ENCODE data around the gene CEP104. TPM values are rescaled to one million over a fixed set of nuclear protein-coding genes. Genes with fewer than 3 reads are reported as not detected.

CEP104 gene
- total RNA-seq, 4 donors from 2014 or later, result 16.1 to 56.7 (median 39.6) TPM

DNA sequence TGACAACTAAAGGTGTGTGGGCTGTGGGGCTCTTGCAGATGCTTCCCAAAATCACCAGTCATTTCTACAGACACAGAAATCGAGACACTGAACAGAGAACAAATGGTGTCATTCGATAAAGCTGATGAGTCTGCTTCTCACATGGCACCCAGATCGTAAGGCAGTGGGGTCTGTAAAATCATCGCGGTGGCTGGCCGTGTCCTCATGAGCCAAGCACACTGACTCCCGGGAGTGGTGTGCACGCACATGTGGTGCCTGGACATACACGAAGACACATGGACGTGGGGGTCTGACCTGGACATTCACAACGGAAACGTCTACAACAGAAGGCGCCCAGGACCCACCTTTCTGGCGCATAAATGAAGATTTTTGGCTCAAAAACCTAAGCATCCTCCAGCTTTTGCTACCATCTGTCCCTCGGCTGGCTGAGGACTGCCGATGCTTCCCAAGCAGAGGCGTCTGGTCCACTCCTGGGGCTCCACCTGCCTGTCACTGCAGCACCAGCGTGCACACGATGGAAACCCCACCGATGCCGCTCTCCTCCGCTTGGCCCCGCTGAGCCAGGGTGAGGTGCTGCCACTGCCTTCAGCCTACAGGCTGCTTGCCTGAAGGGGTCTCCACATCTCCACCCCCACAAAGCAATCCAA lies 77.6 kb downstream of the CEP104 start:
- WGBS, result 76% methylated on average over 5 of the region's 23 CpGs
- no peak for TF ChIP-seq EP300 (IDR thresholded peaks at IDR 0.05)
- TF ChIP-seq POLR2AphosphoS5 (IDR thresholded peaks at IDR 0.05), result no peak
- TF ChIP-seq POLR2A (IDR thresholded peaks at IDR 0.05), result no peak
- TF ChIP-seq, protein P1, sequence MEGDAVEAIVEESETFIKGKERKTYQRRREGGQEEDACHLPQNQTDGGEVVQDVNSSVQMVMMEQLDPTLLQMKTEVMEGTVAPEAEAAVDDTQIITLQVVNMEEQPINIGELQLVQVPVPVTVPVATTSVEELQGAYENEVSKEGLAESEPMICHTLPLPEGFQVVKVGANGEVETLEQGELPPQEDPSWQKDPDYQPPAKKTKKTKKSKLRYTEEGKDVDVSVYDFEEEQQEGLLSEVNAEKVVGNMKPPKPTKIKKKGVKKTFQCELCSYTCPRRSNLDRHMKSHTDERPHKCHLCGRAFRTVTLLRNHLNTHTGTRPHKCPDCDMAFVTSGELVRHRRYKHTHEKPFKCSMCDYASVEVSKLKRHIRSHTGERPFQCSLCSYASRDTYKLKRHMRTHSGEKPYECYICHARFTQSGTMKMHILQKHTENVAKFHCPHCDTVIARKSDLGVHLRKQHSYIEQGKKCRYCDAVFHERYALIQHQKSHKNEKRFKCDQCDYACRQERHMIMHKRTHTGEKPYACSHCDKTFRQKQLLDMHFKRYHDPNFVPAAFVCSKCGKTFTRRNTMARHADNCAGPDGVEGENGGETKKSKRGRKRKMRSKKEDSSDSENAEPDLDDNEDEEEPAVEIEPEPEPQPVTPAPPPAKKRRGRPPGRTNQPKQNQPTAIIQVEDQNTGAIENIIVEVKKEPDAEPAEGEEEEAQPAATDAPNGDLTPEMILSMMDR (IDR thresholded peaks at IDR 0.05), result no peak
- H3K27ac ChIP-seq, result no peak overlapping the region
- H3K4me1 ChIP-seq, result peaks cover 18% of the 10 kb centered on the region
- H3K9me3 ChIP-seq, result no peaks in the 10 kb centered on the region
- no peaks in the 10 kb centered on the region for H3K27me3 ChIP-seq
- H3K4me3 ChIP-seq, result no peak overlapping the region
- DNase-seq (ENCODE audit: low spot score in 2 of 2), result no peak
- H3K36me3 ChIP-seq, result peaks cover 56% of the 10 kb centered on the region

DNA sequence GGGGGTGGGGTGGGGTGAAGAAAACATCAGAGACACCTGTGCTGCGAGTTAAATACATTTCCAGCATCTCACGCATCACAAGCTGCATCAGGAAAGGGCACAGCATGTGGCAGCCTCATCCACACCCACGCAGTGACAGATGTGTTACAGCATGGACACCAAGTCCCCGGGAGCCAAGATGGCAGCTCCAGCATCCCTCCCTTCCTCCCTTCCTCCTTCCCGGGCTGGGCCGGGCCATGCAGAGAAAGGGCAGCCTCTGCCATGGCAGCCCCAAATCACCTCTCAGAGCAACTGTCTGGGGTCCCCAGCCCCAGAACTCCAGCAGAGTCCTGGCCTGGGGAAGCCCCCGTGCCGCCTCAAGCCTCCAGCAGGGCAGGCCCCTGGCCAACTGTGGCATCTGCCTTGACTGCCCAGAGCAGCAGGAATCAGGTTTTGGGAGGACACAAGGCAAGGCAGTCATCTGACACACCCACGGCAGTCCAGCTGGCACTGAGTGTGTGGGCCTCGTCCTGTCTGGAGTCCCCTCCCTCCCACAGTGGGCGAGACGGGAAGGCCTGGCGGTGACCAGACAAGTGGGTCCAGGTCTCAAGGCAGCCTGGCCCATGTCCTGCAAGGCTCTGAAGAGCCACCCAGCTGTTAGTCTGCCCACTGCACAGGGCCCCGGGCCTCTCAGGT lies 78.3 kb downstream of the CEP104 start:
- no peak overlapping the region for H3K4me3 ChIP-seq
- whole genome bisulfite sequencing, result 64% methylated on average over 7 of the region's 14 CpGs
- TF ChIP-seq, protein P1 (IDR thresholded peaks at IDR 0.05), result no peak
- TF ChIP-seq POLR2A (IDR thresholded peaks at IDR 0.05), result no peak
- TF ChIP-seq EP300 (IDR thresholded peaks at IDR 0.05), result no peak
- no peak for TF ChIP-seq POLR2AphosphoS5 (IDR thresholded peaks at IDR 0.05)
- no peaks in the 10 kb centered on the region for H3K9me3 ChIP-seq
- no peak for DNase-seq (ENCODE audit: low spot score in 2 of 2)
- H3K27me3 ChIP-seq, result no peaks in the 10 kb centered on the region
- H3K4me1 ChIP-seq, result peaks cover 21% of the 10 kb centered on the region
- H3K27ac ChIP-seq, result no peak overlapping the region
- H3K36me3 ChIP-seq, result peaks cover 49% of the 10 kb centered on the region

DNA sequence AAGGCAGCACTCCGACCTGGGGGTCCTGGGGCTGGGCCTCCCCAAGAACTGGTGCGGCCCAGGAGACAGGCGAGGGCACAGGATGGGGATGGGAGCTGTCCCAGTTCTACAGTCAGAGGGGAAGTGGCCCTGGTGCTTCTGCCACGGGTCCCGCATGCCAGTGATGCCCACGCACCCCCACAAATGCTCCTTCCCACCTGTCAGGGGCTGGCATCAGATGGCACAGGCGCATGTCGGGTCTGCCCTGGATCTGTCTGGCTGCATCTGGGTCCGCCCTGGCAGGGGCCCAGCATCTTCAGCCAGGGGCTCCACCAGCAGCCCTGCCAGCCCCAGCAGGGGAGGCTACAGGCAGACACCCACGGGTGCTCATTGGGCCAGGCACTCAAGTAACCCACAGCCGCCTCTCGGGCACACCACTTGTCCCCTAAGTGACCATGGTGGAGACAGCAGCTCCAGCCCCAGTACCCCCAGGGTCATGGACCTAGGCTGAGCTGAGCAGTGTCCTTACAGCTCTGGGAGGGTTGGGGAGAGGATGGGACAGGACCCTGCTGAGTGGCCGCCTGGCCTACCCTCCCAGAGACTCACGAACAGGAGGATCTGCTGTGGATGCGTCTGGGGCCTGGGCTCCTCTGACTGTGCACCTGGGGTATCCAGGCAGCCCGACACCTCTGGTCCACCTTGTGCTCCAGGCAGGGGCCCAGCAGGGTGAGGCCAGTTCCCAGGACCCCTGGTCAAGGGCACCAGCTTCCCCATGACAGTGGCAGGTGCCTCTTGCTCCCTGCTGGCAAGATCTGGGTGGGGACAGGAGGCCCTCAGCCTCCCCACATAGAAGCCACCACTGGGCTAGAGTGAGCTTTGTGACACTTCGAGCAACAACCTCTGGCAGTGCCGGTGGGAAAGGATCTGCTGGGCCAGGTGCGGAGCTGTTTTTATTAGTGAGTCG lies 79.1 kb downstream of the CEP104 start:
- Histone ChIP-seq H3K36me3 (peaks cover 41% of the 10 kb centered on the region), H3K9me3 (no peaks in the 10 kb centered on the region), H3K4me1 (peaks cover 27% of the 10 kb centered on the region), H3K27me3 (no peaks in the 10 kb centered on the region), H3K4me3 (no peak overlapping the region), H3K27ac (no peak overlapping the region)
- DNase-seq (ENCODE audit: low spot score in 2 of 2), result peak in 1 of 2 donors; percentile 77
- 90% methylated on average over 3 of the region's 20 CpGs for WGBS
- TF ChIP-seq, protein P1 (IDR thresholded peaks at IDR 0.05), result no peak
- no peak for TF ChIP-seq EP300 (IDR thresholded peaks at IDR 0.05)
- TF ChIP-seq POLR2AphosphoS5 (IDR thresholded peaks at IDR 0.05), result no peak
- no peak for TF ChIP-seq POLR2A (IDR thresholded peaks at IDR 0.05)

DNA sequence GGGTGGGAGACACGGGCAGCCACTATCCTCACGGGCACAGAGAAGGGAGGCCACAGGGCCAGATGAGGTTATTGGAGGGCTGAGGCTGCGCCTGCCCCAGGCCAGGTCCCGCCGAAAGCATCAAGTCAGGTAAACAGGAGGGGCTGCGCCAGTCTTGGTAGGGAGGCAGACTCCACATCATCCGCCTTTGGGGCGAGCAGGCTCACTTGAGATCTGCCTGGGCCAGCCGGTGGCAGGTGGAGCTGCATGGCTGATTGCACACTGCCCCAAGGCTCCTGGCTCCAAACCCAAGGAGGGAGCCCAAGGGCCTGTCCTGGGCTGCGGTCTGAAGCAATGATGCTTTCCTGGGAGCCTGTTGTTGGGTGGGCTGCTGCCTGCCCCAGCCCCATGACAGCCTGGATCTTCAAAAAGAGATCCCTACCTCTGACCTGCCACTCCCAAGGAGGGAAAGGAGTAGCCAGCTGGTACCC lies 79.9 kb downstream of the CEP104 start:
- Histone ChIP-seq H3K27me3 (no peaks in the 10 kb centered on the region), H3K36me3 (peaks cover 33% of the 10 kb centered on the region), H3K27ac (no peak overlapping the region), H3K9me3 (no peaks in the 10 kb centered on the region), H3K4me3 (no peak overlapping the region), H3K4me1 (peaks cover 35% of the 10 kb centered on the region)
- peak in 1 of 2 donors; percentile 78 for DNase-seq (ENCODE audit: low spot score in 2 of 2)
- no peak for TF ChIP-seq EP300 (IDR thresholded peaks at IDR 0.05)
- TF ChIP-seq POLR2AphosphoS5 (IDR thresholded peaks at IDR 0.05), result no peak
- TF ChIP-seq, protein P1 (IDR thresholded peaks at IDR 0.05), result no peak
- no peak for TF ChIP-seq POLR2A (IDR thresholded peaks at IDR 0.05)
- WGBS, result no CpG with 5 or more reads among the region's 10 CpGs

Measured in suprapubic skin (tissue), 4 donors.